GM23338 (cell line): Measurements from ENCODE around the gene MAOB. TPM values are rescaled to one million over a fixed set of nuclear protein-coding genes. Genes with fewer than 3 reads are reported as not detected.

ENCODE experiments used
- ATAC-seq: fragments of 200-7000 bp; cut with Tn5 transposase; 3 replicates; pipeline ENCODE4 v1.9.1; 2020
- DNase-seq: peaks from one replicate; pipeline ENCODE4 v3.0.0-alpha.2; 2015; ENCODE audit warnings: low spot score
- H2AFZ ChIP-seq: fragments of 200-600 bp; sonication (generic); 2 replicates; pipeline ENCODE4 v1.8.0; 2016; ENCODE audit warnings: antibody characterized with exemption, mild to moderate bottlenecking, moderate library complexity
- H3F3A ChIP-seq: fragments of 200-600 bp; sonication (generic); replicated peaks from 2 replicates; pipeline ENCODE4 v1.8.0; 2017; ENCODE audit warnings: antibody characterized with exemption, mixed run types, low read depth
- H3K27ac ChIP-seq: fragments of 200-600 bp; sonication (generic); 2 replicates; pipeline ENCODE4 v1.6.1; 2016; ENCODE audit warnings: low read depth
- H3K27me3 ChIP-seq: fragments of 200-600 bp; sonication (generic); 2 replicates; pipeline ENCODE4 v1.8.0; 2016; ENCODE audit warnings: mild to moderate bottlenecking, mixed run types, moderate library complexity; ENCODE audit not compliant: insufficient read depth
- H3K36me3 ChIP-seq: fragments of 200-600 bp; sonication (generic); 2 replicates; pipeline ENCODE4 v1.8.0; 2016; ENCODE audit warnings: mild to moderate bottlenecking; ENCODE audit not compliant: insufficient read depth
- H3K4me1 ChIP-seq: fragments of 200-600 bp; sonication (generic); 2 replicates; pipeline ENCODE4 v1.8.0; 2016; ENCODE audit warnings: mild to moderate bottlenecking, moderate library complexity; ENCODE audit not compliant: insufficient read depth
- H3K4me2 ChIP-seq: fragments of 200-600 bp; sonication (generic); 2 replicates; pipeline ENCODE4 v1.7.1; 2017; ENCODE audit warnings: mixed run types
- H3K4me3 ChIP-seq: fragments of 200-600 bp; sonication (generic); 2 replicates; pipeline ENCODE4 v1.6.1; 2016; ENCODE audit warnings: mixed run types
- H3K79me2 ChIP-seq: fragments of 200-600 bp; sonication (generic); replicated peaks from 2 replicates; pipeline ENCODE4 v1.8.0; 2017; ENCODE audit warnings: mild to moderate bottlenecking; ENCODE audit not compliant: insufficient read depth
- H3K9me2 ChIP-seq: fragments of 200-600 bp; sonication (generic); 2 replicates; pipeline ENCODE4 v1.8.0; 2017; ENCODE audit not compliant: insufficient read depth
- H4K20me1 ChIP-seq: fragments of 200-600 bp; sonication (generic); replicated peaks from 2 replicates; pipeline ENCODE4 v1.8.0; 2017; ENCODE audit warnings: mild to moderate bottlenecking; ENCODE audit not compliant: insufficient read depth
- H3K27ac Mint-ChIP-seq: 2 replicates; pipeline ENCODE4 v1.8.0; 2020; ENCODE audit warnings: inconsistent platforms, mild to moderate bottlenecking, moderate library complexity, mixed read lengths
- H3K27me3 Mint-ChIP-seq: 3 replicates; pipeline ENCODE4 v1.8.0; 2022; ENCODE audit warnings: low read depth, mild to moderate bottlenecking, moderate library complexity, mixed read lengths, inconsistent platforms; ENCODE audit not compliant: insufficient read depth, poor library complexity
- H3K36me3 Mint-ChIP-seq: 3 replicates; pipeline ENCODE4 v1.8.0; 2021; ENCODE audit warnings: low read depth, mild to moderate bottlenecking, inconsistent platforms, moderate library complexity, mixed read lengths
- H3K4me1 Mint-ChIP-seq: 3 replicates; pipeline ENCODE4 v1.8.0; 2020; ENCODE audit warnings: mild to moderate bottlenecking, inconsistent platforms, mixed read lengths
- H3K4me3 Mint-ChIP-seq: 3 replicates; pipeline ENCODE4 v1.8.0; 2021; ENCODE audit warnings: moderate library complexity, mild to moderate bottlenecking, inconsistent platforms, mixed read lengths
- H3K9me3 Mint-ChIP-seq: 3 replicates; pipeline ENCODE4 v1.8.0; 2020; ENCODE audit warnings: moderate library complexity, mild to moderate bottlenecking, inconsistent platforms, mixed read lengths
- CREB1 ChIP-seq: fragments of 250-450 bp; sonication (Bioruptor Pico); IDR thresholded peaks from 2 replicates; pipeline ENCODE4 v1.5.0; 2020; ENCODE audit warnings: low read depth, mild to moderate bottlenecking, moderate library complexity
- EZH2 ChIP-seq: fragments of 200-600 bp; sonication (generic); IDR thresholded peaks from one replicate; pipeline ENCODE4 v1.8.0; 2017; ENCODE audit warnings: antibody characterized with exemption, mild to moderate bottlenecking, low read depth; ENCODE audit not compliant: unreplicated experiment
- EZH2phosphoT487 ChIP-seq: fragments of 200-600 bp; sonication (generic); IDR thresholded peaks from one replicate; pipeline ENCODE4 v1.8.1; 2018; ENCODE audit warnings: antibody characterized with exemption; ENCODE audit not compliant: unreplicated experiment
- JUNB ChIP-seq: IDR thresholded peaks from one replicate; pipeline ENCODE4 v1.6.1; 2016; ENCODE audit warnings: antibody characterized with exemption; ENCODE audit not compliant: unreplicated experiment
- NANOG ChIP-seq: IDR thresholded peaks from 2 replicates; pipeline ENCODE4 v1.6.1; 2016; ENCODE audit warnings: antibody characterized with exemption, borderline replicate concordance
- POLR2AphosphoS5 ChIP-seq: IDR thresholded peaks from 2 replicates; pipeline ENCODE4 v1.6.1; 2016; ENCODE audit warnings: antibody characterized with exemption, low read depth
- STAT1 ChIP-seq: IDR thresholded peaks from one replicate; pipeline ENCODE4 v1.6.1; 2016; ENCODE audit warnings: antibody characterized with exemption; ENCODE audit not compliant: unreplicated experiment
- ZNF114 ChIP-seq: fragments of 250-450 bp; sonication (Bioruptor Pico); IDR thresholded peaks from 2 replicates; pipeline ENCODE4 v1.5.0; 2020; ENCODE audit warnings: mild to moderate bottlenecking, moderate library complexity
- ZNF331 ChIP-seq: fragments of 250-450 bp; sonication (Bioruptor Pico); IDR thresholded peaks from 2 replicates; pipeline ENCODE4 v1.5.0; 2020; ENCODE audit warnings: low read depth, mild to moderate bottlenecking, moderate library complexity
- polyA plus RNA-seq: library from polyadenylated mRNA; unstranded; fragments of >200 nt; fragmentation: Nextera tagmentation; extraction: Ambion mirVana; gene quantifications from 2 replicates; pipeline ENCODE4 v1.2.1, GENCODE V29; 2016
- total RNA-seq: library from RNA; depleted of rRNA; stranded (reverse); fragments of >200 nt; shearing (Covaris generic); gene quantifications from 2 replicates; pipeline ENCODE4 v1.2.3, GENCODE V29; 2014
- TF ChIP-seq, protein P1 (sequence below): IDR thresholded peaks from 2 replicates; pipeline ENCODE4 v1.6.1; 2016; ENCODE audit warnings: antibody characterized with exemption
- TF ChIP-seq, protein P2 (sequence below), 2 experiments: fragments of 200-600 bp in 1 of 2; sonication (generic) in 1 of 2; conservative IDR thresholded peaks; 2 replicates each; pipeline versions ENCODE4 v1.5.1 to v1.6.1; 2016 to 2017; ENCODE audit warnings: antibody characterized with exemption in 2 of 2, low read depth in 2 of 2, mild to moderate bottlenecking in 2 of 2, moderate library complexity in 1 of 2
- TF ChIP-seq, protein P3 (sequence below): fragments of 250-450 bp; sonication (Bioruptor Pico); IDR thresholded peaks from 2 replicates; pipeline ENCODE4 v1.5.0; 2020; ENCODE audit warnings: mild to moderate bottlenecking, moderate library complexity

Gene MAOB
- total and polyA plus RNA-seq, 2 experiments from 2014 or later: 1.0 to 1.3 TPM

DNA sequence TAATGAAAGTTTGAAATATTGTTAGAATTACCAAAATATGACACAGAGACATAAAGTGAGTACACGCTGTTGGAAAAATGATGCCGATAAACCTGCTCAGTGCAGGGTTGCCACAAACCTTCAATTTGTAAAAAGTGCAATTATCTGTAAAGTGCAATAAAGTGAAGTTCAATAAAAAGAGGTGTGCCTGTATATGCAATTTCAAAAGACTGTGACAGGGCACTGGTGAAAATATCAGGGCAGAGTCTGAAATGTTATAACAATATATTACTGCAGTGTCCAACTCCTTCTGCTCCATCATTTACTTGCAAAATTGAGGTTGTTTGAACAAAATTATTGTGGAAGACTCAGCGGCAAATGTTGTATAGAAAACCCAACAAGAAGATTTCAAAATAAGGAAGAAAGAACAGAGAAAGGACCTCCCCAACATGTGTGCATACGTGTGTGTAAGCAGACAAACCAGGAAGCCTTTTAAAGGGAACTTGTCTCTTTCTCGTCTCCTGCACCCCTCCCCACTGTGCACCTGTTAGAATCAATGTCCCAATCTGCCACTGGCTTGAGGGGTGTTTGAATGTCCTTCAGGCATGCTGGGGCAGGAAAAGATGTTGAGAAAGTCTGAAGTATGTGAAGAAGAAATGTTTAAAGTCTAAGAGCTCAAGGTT, 96.2 kb downstream of the MAOB start:
- no peaks in the 10 kb centered on the region; the same call in 2 of the 3 replicates for H3K9me3 Mint-ChIP-seq
- H3K27me3 ChIP-seq: no peaks in the 10 kb centered on the region
- no peaks in the 10 kb centered on the region for H3K36me3 Mint-ChIP-seq
- no peak overlapping the region for H3K4me2 ChIP-seq
- H3K27me3 Mint-ChIP-seq: peaks cover 1% of the 10 kb centered on the region
- H2AFZ ChIP-seq: no peak overlapping the region
- H3K9me2 ChIP-seq: no peaks in the 10 kb centered on the region
- H4K20me1 ChIP-seq: no peaks in the 10 kb centered on the region
- no peak overlapping the region for H3K4me3 Mint-ChIP-seq
- no peaks in the 10 kb centered on the region for H3F3A ChIP-seq
- no peak for DNase-seq
- no peaks in the 10 kb centered on the region for H3K36me3 ChIP-seq
- ATAC-seq: no peak
- no peaks in the 10 kb centered on the region for H3K79me2 ChIP-seq
- H3K4me1 Mint-ChIP-seq: no peaks in the 10 kb centered on the region
- no peak overlapping the region for H3K27ac ChIP-seq
- H3K4me3 ChIP-seq: no peak overlapping the region
- no peaks in the 10 kb centered on the region for H3K4me1 ChIP-seq
- H3K27ac Mint-ChIP-seq: no peak overlapping the region
- no peak for TF ChIP-seq EZH2phosphoT487
- no peak for TF ChIP-seq EZH2
- TF ChIP-seq, protein P1, sequence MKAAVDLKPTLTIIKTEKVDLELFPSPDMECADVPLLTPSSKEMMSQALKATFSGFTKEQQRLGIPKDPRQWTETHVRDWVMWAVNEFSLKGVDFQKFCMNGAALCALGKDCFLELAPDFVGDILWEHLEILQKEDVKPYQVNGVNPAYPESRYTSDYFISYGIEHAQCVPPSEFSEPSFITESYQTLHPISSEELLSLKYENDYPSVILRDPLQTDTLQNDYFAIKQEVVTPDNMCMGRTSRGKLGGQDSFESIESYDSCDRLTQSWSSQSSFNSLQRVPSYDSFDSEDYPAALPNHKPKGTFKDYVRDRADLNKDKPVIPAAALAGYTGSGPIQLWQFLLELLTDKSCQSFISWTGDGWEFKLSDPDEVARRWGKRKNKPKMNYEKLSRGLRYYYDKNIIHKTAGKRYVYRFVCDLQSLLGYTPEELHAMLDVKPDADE: no peak
- no peak for TF ChIP-seq ZNF114 (CRISPR knock-in tag)

DNA sequence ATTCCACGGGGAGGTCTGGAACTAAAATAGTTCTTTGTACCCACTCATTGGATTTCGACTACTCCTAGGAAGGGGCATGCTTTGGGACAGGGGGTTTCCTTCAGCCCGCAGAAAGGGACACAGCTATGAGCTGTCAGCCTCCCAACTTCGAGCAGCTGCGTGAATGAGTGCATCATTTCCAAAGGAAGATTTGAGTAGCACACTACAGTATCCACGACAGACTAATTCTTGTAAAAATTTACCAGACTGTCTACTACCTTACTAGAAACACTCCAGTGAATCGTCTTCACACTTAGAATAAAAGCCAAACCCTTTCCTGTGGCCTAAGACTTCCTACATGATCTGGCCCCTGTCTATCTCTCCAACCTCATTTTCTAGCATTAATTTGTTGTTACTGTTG, 124.2 kb downstream of the MAOB start:
- no peak overlapping the region for H3K27ac ChIP-seq
- no peaks in the 10 kb centered on the region for H3K9me2 ChIP-seq
- H3K36me3 Mint-ChIP-seq: no peaks in the 10 kb centered on the region
- peaks cover 3% of the 10 kb centered on the region for H3K27me3 Mint-ChIP-seq
- ATAC-seq (no peak), DNase-seq (no peak)
- no peaks in the 10 kb centered on the region for H3F3A ChIP-seq
- H3K36me3 ChIP-seq: no peaks in the 10 kb centered on the region
- H3K4me1 ChIP-seq: no peaks in the 10 kb centered on the region
- no peaks in the 10 kb centered on the region for H3K4me1 Mint-ChIP-seq
- no peak overlapping the region for H2AFZ ChIP-seq
- H3K79me2 ChIP-seq: no peaks in the 10 kb centered on the region
- no peaks in the 10 kb centered on the region for H3K27me3 ChIP-seq
- no peaks in the 10 kb centered on the region for H4K20me1 ChIP-seq
- H3K4me3 Mint-ChIP-seq: no peak overlapping the region
- no peak overlapping the region for H3K4me3 ChIP-seq
- H3K9me3 Mint-ChIP-seq: no peaks in the 10 kb centered on the region
- H3K4me2 ChIP-seq: no peak overlapping the region
- H3K27ac Mint-ChIP-seq: no peak overlapping the region
- TF ChIP-seq EZH2 (no peak), ZNF331 (CRISPR knock-in tag) (no peak), POLR2AphosphoS5 (no peak), CREB1 (CRISPR knock-in tag) (no peak), EZH2phosphoT487 (no peak), NANOG (no peak), JUNB (no peak), STAT1 (no peak)
- TF ChIP-seq, protein P2, sequence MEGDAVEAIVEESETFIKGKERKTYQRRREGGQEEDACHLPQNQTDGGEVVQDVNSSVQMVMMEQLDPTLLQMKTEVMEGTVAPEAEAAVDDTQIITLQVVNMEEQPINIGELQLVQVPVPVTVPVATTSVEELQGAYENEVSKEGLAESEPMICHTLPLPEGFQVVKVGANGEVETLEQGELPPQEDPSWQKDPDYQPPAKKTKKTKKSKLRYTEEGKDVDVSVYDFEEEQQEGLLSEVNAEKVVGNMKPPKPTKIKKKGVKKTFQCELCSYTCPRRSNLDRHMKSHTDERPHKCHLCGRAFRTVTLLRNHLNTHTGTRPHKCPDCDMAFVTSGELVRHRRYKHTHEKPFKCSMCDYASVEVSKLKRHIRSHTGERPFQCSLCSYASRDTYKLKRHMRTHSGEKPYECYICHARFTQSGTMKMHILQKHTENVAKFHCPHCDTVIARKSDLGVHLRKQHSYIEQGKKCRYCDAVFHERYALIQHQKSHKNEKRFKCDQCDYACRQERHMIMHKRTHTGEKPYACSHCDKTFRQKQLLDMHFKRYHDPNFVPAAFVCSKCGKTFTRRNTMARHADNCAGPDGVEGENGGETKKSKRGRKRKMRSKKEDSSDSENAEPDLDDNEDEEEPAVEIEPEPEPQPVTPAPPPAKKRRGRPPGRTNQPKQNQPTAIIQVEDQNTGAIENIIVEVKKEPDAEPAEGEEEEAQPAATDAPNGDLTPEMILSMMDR (conservative IDR thresholded peaks at IDR 0.05; ENCODE audit: low read depth in 2 of 2): no peak
- TF ChIP-seq, protein P1: no peak
- TF ChIP-seq, protein P3, sequence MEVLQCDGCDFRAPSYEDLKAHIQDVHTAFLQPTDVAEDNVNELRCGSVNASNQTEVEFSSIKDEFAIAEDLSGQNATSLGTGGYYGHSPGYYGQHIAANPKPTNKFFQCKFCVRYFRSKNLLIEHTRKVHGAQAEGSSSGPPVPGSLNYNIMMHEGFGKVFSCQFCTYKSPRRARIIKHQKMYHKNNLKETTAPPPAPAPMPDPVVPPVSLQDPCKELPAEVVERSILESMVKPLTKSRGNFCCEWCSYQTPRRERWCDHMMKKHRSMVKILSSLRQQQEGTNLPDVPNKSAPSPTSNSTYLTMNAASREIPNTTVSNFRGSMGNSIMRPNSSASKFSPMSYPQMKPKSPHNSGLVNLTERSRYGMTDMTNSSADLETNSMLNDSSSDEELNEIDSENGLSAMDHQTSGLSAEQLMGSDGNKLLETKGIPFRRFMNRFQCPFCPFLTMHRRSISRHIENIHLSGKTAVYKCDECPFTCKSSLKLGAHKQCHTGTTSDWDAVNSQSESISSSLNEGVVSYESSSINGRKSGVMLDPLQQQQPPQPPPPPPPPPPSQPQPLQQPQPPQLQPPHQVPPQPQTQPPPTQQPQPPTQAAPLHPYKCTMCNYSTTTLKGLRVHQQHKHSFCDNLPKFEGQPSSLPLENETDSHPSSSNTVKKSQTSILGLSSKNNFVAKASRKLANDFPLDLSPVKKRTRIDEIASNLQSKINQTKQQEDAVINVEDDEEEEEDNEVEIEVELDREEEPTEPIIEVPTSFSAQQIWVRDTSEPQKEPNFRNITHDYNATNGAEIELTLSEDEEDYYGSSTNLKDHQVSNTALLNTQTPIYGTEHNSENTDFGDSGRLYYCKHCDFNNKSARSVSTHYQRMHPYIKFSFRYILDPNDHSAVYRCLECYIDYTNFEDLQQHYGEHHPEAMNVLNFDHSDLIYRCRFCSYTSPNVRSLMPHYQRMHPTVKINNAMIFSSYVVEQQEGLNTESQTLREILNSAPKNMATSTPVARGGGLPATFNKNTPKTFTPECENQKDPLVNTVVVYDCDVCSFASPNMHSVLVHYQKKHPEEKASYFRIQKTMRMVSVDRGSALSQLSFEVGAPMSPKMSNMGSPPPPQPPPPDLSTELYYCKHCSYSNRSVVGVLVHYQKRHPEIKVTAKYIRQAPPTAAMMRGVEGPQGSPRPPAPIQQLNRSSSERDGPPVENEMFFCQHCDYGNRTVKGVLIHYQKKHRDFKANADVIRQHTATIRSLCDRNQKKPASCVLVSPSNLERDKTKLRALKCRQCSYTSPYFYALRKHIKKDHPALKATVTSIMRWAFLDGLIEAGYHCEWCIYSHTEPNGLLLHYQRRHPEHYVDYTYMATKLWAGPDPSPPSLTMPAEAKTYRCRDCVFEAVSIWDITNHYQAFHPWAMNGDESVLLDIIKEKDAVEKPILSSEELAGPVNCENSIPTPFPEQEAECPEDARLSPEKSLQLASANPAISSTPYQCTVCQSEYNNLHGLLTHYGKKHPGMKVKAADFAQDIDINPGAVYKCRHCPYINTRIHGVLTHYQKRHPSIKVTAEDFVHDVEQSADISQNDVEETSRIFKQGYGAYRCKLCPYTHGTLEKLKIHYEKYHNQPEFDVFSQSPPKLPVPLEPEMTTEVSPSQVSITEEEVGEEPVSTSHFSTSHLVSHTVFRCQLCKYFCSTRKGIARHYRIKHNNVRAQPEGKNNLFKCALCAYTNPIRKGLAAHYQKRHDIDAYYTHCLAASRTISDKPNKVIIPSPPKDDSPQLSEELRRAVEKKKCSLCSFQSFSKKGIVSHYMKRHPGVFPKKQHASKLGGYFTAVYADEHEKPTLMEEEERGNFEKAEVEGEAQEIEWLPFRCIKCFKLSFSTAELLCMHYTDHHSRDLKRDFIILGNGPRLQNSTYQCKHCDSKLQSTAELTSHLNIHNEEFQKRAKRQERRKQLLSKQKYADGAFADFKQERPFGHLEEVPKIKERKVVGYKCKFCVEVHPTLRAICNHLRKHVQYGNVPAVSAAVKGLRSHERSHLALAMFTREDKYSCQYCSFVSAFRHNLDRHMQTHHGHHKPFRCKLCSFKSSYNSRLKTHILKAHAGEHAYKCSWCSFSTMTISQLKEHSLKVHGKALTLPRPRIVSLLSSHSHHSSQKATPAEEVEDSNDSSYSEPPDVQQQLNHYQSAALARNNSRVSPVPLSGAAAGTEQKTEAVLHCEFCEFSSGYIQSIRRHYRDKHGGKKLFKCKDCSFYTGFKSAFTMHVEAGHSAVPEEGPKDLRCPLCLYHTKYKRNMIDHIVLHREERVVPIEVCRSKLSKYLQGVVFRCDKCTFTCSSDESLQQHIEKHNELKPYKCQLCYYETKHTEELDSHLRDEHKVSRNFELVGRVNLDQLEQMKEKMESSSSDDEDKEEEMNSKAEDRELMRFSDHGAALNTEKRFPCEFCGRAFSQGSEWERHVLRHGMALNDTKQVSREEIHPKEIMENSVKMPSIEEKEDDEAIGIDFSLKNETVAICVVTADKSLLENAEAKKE (CRISPR knock-in tag): no peak
